HUES48 (cell line): ENCODE measurements around the gene FAM120B.

Experiments
- H3K27ac ChIP-seq: one replicate; pipeline ENCODE4 v1.7.0; 2013; ENCODE audit warnings: low read depth, low read length, inconsistent platforms
- H3K27me3 ChIP-seq: 2 replicates; pipeline ENCODE4 v1.6.1; 2013; ENCODE audit warnings: mild to moderate bottlenecking, low read length; ENCODE audit not compliant: control insufficient read depth, insufficient read depth
- H3K36me3 ChIP-seq: 2 replicates; pipeline ENCODE4 v1.6.1; 2013; ENCODE audit warnings: low read length; ENCODE audit not compliant: control insufficient read depth, insufficient read depth
- H3K4me1 ChIP-seq: 2 replicates; pipeline ENCODE4 v1.6.1; 2013; ENCODE audit warnings: mild to moderate bottlenecking, low read length; ENCODE audit not compliant: control insufficient read depth, insufficient read depth
- H3K4me3 ChIP-seq: 2 replicates; pipeline ENCODE4 v1.5.1; 2013; ENCODE audit warnings: mild to moderate bottlenecking, low read depth, low read length
- H3K9ac ChIP-seq: 2 replicates; pipeline ENCODE4 v1.6.1; 2013; ENCODE audit warnings: mild to moderate bottlenecking, low read depth, low read length, moderate library complexity
- H3K9me3 ChIP-seq: 2 replicates; pipeline ENCODE4 v1.6.1; 2013; ENCODE audit warnings: low read length; ENCODE audit not compliant: control insufficient read depth, insufficient read depth

The FAM120B gene

GRCh38 chr6:170294298-170294730, 12.2 kb upstream of the FAM120B start:
- Histone ChIP-seq H3K4me1 (peaks cover 49% of the 10 kb centered on the region), H3K4me3 (peak overlapping the region; percentile 71), H3K27ac (no peak overlapping the region), H3K9me3 (no peaks in the 10 kb centered on the region), H3K36me3 (no peaks in the 10 kb centered on the region), H3K9ac (no peak overlapping the region), H3K27me3 (peaks cover 80% of the 10 kb centered on the region)

GRCh38 chr6:170294813-170295509, 11.6 kb upstream of the FAM120B start:
- peaks cover 75% of the 10 kb centered on the region for H3K27me3 ChIP-seq
- H3K9me3 ChIP-seq, result 0 out of 2 replicates have a peak, but pooled peaks cover 6% of the 10 kb centered on the region
- H3K9ac ChIP-seq, result peak overlapping the region; percentile 33; the same call in 1 of the 2 replicates

DNA sequence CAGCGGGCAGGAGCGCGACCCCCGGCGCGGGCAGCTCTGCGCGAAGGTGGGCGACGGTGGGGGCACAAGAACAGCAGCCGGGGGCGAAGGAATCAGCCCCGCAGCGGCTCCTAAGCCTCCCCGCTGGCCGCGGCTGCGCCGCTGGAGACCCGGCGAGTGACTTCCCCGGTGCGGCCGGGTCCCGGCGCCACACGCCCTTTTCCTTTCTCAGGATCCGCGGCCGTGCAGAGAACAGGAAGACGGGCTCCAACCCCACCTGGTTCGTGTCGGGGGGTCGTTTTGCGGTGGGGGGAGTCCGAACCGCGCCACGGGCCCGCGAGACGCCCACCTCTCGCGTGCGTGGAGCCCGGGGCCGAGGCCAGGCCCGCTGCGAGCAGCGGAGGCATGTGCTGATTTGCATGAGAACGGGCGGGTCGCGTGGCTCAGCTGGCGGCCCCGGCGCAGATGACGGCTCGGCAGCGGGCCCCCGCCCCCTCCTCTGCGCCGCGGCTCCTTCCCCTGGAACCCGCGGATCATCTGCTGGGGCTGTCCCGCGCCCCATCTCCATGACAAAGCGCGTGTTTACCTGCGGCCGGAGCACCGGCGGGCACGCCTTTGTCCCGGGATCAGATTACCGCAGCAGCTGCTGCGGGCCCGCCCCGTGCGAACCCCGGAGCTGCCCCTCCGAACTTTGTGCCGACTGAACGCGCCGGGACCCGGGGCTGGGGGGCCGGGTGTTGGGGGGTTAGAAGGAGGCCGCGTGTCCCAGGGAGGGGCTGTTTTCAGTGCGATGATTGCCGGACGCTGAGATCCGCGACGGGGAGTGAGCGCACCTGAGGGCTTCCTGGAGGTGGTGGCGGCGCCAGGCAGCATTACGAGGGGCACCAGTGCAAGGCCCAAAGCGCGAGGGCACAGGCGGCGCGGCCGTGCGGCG, 10.8 kb upstream of the FAM120B start:
- peaks cover 14% of the 10 kb centered on the region for H3K9me3 ChIP-seq
- peak overlapping the region; percentile 51 for H3K27ac ChIP-seq
- H3K4me3 ChIP-seq, result peak overlapping the region; percentile 57
- peaks cover 49% of the 10 kb centered on the region for H3K4me1 ChIP-seq
- peak overlapping the region; percentile 39; the same call in 1 of the 2 replicates for H3K9ac ChIP-seq
- no peaks in the 10 kb centered on the region for H3K36me3 ChIP-seq
- peaks cover 67% of the 10 kb centered on the region for H3K27me3 ChIP-seq

More at GRCh38 chr6:170294813-170295509, 11.6 kb upstream of the FAM120B start:
- Histone ChIP-seq H3K36me3 (no peaks in the 10 kb centered on the region), H3K4me1 (peaks cover 49% of the 10 kb centered on the region), H3K27ac (no peak overlapping the region), H3K4me3 (peak overlapping the region; percentile 57)

DNA sequence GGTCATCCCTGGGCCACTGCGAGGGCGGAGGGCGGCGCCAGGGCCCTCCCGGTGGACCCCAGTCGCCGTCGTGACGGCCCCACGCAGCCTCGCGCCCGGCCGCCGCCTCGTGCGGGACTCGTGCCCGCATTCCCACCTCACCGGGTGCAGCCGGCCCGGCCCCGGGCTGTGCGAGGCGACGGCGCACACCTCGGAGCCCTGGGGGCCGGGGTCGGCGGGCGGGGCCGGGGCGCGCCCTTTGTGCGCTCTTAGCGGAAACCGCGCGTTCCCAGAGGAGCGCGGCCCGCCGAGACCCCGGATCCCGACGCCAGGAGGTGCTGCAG, 10.2 kb upstream of the FAM120B start:
- no peaks in the 10 kb centered on the region for H3K36me3 ChIP-seq
- peaks cover 66% of the 10 kb centered on the region for H3K27me3 ChIP-seq
- H3K4me1 ChIP-seq, result peaks cover 49% of the 10 kb centered on the region
- peak overlapping the region; percentile 57; the same call in 1 of the 2 replicates for H3K4me3 ChIP-seq
- H3K27ac ChIP-seq, result peak overlapping the region; percentile 51
- peak overlapping the region; percentile 39; the same call in 1 of the 2 replicates for H3K9ac ChIP-seq
- peaks cover 20% of the 10 kb centered on the region for H3K9me3 ChIP-seq

DNA sequence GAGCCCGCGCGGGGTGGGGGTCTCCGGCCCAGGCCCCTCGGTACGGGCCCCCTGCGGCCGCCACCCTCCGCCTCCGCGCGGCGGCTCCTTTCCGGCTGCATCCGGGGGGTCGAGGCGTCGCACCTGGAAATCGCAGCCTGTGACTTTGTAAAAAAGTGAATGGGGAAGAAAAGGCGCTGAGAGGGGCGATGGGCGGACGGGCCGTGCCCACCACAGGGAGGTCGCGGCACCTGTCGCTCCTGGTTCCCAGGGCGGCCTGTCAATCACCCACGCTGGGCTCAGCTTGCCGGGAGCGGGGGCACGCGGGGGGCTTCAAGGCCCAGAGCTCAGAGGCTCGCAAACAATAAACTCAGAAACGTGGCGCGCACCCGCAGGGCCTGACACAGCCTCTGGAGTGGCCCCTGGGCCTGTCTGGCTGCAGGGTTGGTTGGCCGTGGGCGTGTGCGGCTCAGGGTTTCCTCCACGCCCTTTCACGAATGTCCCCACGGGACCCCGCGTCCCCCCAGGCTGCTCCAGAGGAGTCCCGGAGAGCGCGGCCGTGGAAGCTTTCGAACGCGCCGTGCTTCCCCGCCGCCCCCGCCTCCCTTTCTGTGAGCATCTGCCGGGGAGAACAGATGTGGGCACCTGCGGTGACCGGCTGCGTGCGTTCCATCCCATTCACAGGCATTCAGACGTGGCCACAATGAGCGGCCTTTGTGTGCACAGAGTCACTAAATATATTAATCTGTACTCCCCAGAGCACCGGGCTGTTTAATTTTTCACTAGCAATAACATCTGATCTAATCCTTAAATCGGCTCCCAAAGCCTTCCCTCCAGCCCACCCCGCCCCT, 9.6 kb upstream of the FAM120B start:
- Histone ChIP-seq H3K9ac (no peak overlapping the region; the same call in 1 of the 2 replicates), H3K4me3 (peak overlapping the region; percentile 49), H3K27me3 (peaks cover 62% of the 10 kb centered on the region)

DNA sequence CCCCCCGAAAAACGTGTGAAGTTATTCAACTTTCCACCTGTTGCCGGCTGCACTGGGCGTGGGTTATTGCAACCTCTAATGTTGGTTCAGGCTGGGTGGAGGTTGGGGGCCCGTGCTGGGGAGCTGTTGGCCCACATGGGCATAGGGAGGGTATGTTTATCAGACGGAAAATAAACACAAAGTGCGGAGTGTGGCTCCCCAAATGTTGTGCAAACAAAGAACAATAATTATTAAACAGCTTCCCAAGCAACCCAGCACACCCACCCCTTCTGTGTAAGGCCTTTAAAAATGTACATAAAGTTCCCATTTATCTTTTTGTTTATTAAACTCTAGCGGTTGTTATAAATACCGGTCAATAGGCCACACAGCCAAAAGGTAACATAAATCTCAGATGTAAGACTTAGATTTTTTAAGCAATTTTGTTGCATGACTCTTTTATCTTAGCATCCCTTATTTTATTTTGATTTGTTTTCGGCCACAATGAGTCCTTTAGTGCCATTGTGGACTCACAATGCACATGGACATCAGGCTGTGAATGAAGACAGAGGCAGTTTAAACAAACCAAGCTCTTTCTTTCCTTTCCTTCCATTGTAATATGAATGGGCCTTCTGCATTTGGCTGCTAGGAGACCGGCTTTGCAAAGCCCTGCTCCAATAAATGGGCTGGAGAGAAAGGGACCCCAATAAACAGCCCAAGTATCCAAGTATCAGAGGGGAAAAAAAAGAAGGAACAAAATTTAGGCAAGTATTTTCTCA, 8.8 kb upstream of the FAM120B start:
- H3K4me3 ChIP-seq, result peak overlapping the region; percentile 5; the same call in 1 of the 2 replicates
- no peaks in the 10 kb centered on the region for H3K36me3 ChIP-seq
- H3K9ac ChIP-seq, result no peak overlapping the region
- H3K9me3 ChIP-seq, result peaks cover 32% of the 10 kb centered on the region
- peaks cover 41% of the 10 kb centered on the region for H3K4me1 ChIP-seq
- H3K27me3 ChIP-seq, result peaks cover 54% of the 10 kb centered on the region
- H3K27ac ChIP-seq, result no peak overlapping the region

More for the DNA sequence above, 9.6 kb upstream of the FAM120B start:
- peaks cover 49% of the 10 kb centered on the region for H3K4me1 ChIP-seq
- H3K27ac ChIP-seq, result no peak overlapping the region
- peaks cover 26% of the 10 kb centered on the region for H3K9me3 ChIP-seq
- H3K36me3 ChIP-seq, result no peaks in the 10 kb centered on the region

GRCh38 chr6:170298688-170299087, 7.9 kb upstream of the FAM120B start:
- Histone ChIP-seq H3K9me3 (peaks cover 37% of the 10 kb centered on the region), H3K36me3 (no peaks in the 10 kb centered on the region), H3K27ac (no peak overlapping the region), H3K27me3 (peaks cover 45% of the 10 kb centered on the region), H3K4me3 (no peak overlapping the region), H3K9ac (no peak overlapping the region), H3K4me1 (peaks cover 32% of the 10 kb centered on the region)

- Histone ChIP-seq H3K36me3 (no peaks in the 10 kb centered on the region), H3K9ac (no peak overlapping the region), H3K27ac (no peak overlapping the region), H3K9me3 (peaks cover 55% of the 10 kb centered on the region), H3K27me3 (peaks cover 32% of the 10 kb centered on the region), H3K4me3 (no peak overlapping the region), H3K4me1 (peaks cover 18% of the 10 kb centered on the region)
These were observed 5.4 kb upstream of the FAM120B start for GRCh38 chr6:170301184-170301583.

- Histone ChIP-seq H3K27me3 (peaks cover 22% of the 10 kb centered on the region), H3K9ac (peak overlapping the region; percentile 35; the same call in 1 of the 2 replicates), H3K27ac (peak overlapping the region; percentile 59), H3K36me3 (no peaks in the 10 kb centered on the region), H3K4me1 (peaks cover 3% of the 10 kb centered on the region; the same call in 1 of the 2 replicates), H3K9me3 (peaks cover 41% of the 10 kb centered on the region), H3K4me3 (peak overlapping the region; percentile 84)
These were observed 694 bp upstream of the FAM120B start for GRCh38 chr6:170305805-170306323.
